HFFc6 (cell line): ENCODE data around the gene THSD7A. TPM values are rescaled to one million over a fixed set of nuclear protein-coding genes. Genes with fewer than 3 reads are reported as not detected.

Source experiments
- DNase-seq: peaks from one replicate; pipeline ENCODE4 v3.0.0-alpha.2; 2018
- H3K27ac Mint-ChIP-seq: 2 replicates; pipeline ENCODE4 v1.8.0; 2020; ENCODE audit warnings: mild to moderate bottlenecking, mixed read lengths
- H3K27me3 Mint-ChIP-seq: 2 replicates; pipeline ENCODE4 v1.8.0; 2021; ENCODE audit warnings: mild to moderate bottlenecking, moderate library complexity, mixed read lengths; ENCODE audit not compliant: insufficient read depth
- H3K36me3 Mint-ChIP-seq: 2 replicates; pipeline ENCODE4 v1.8.0; 2021; ENCODE audit warnings: low read depth, mixed read lengths
- H3K4me1 Mint-ChIP-seq: 2 replicates; pipeline ENCODE4 v1.8.0; 2020; ENCODE audit warnings: low read depth, mixed read lengths
- H3K4me3 Mint-ChIP-seq: 2 replicates; pipeline ENCODE4 v1.8.0; 2020; ENCODE audit warnings: mild to moderate bottlenecking, moderate library complexity, mixed read lengths
- H3K9me3 Mint-ChIP-seq: 2 replicates; pipeline ENCODE4 v1.8.0; 2020; ENCODE audit warnings: mild to moderate bottlenecking, mixed read lengths
- CTCF ChIP-seq: fragments of 200-600 bp; sonication (generic); IDR thresholded peaks from 2 replicates; pipeline ENCODE4 v1.5.0; 2021; ENCODE audit warnings: antibody characterized with exemption, mild to moderate bottlenecking
- total RNA-seq, 6 experiments: library from RNA; stranded (reverse); fragmentation: NEBNext Ultra II Directional; extraction: Animal tissue kit (Norgen Biotek cat#: 25700); gene quantifications; 2 replicates in 1 of 6; 3 replicates in 5 of 6; pipeline ENCODE4 v1.2.3, GENCODE V29; 2021

Gene THSD7A
- total RNA-seq, 6 experiments from 2014 or later, result not detected

GRCh38 chr7:11540271-11540761 is 291.7 kb downstream of the THSD7A start:
- peaks cover 49% of the 10 kb centered on the region for H3K9me3 Mint-ChIP-seq
- no peak overlapping the region for H3K4me3 Mint-ChIP-seq
- DNase-seq, result no peak
- TF ChIP-seq CTCF, result no peak
- H3K27ac Mint-ChIP-seq, result no peak overlapping the region
- H3K4me1 Mint-ChIP-seq, result no peaks in the 10 kb centered on the region
- H3K27me3 Mint-ChIP-seq, result no peaks in the 10 kb centered on the region; the same call in 1 of the 2 replicates
- no peaks in the 10 kb centered on the region; the same call in 1 of the 2 replicates for H3K36me3 Mint-ChIP-seq

GRCh38 chr7:11539853-11540252 is 292.1 kb downstream of the THSD7A start:
- Mint-ChIP-seq H3K27me3 (no peaks in the 10 kb centered on the region; the same call in 1 of the 2 replicates), H3K36me3 (no peaks in the 10 kb centered on the region; the same call in 1 of the 2 replicates), H3K4me1 (no peaks in the 10 kb centered on the region), H3K9me3 (peaks cover 47% of the 10 kb centered on the region), H3K4me3 (no peak overlapping the region), H3K27ac (no peak overlapping the region)
- DNase-seq, result no peak
- TF ChIP-seq CTCF, result no peak

GRCh38 chr7:11538751-11539299 is 293.2 kb downstream of the THSD7A start:
- DNase-seq, result no peak
- no peaks in the 10 kb centered on the region; the same call in 1 of the 2 replicates for H3K36me3 Mint-ChIP-seq
- TF ChIP-seq CTCF, result no peak

GRCh38 chr7:11533229-11533820 is 298.7 kb downstream of the THSD7A start:
- no peak overlapping the region for H3K27ac Mint-ChIP-seq

More at GRCh38 chr7:11538751-11539299, 293.2 kb downstream of the THSD7A start:
- peaks cover 49% of the 10 kb centered on the region for H3K9me3 Mint-ChIP-seq
- no peaks in the 10 kb centered on the region; the same call in 1 of the 2 replicates for H3K27me3 Mint-ChIP-seq
- H3K4me1 Mint-ChIP-seq, result no peaks in the 10 kb centered on the region
- H3K27ac Mint-ChIP-seq, result no peak overlapping the region
- no peak overlapping the region for H3K4me3 Mint-ChIP-seq

GRCh38 chr7:11529382-11529781 is 302.6 kb downstream of the THSD7A start:
- no peak for TF ChIP-seq CTCF
- Mint-ChIP-seq H3K27me3 (no peaks in the 10 kb centered on the region), H3K36me3 (no peaks in the 10 kb centered on the region), H3K27ac (no peak overlapping the region), H3K4me3 (no peak overlapping the region), H3K4me1 (no peaks in the 10 kb centered on the region), H3K9me3 (peaks cover 37% of the 10 kb centered on the region)
- DNase-seq, result no peak

More at GRCh38 chr7:11533229-11533820, 298.7 kb downstream of the THSD7A start:
- H3K4me3 Mint-ChIP-seq, result no peak overlapping the region
- H3K9me3 Mint-ChIP-seq, result peaks cover 33% of the 10 kb centered on the region
- TF ChIP-seq CTCF, result no peak
- DNase-seq, result no peak
- H3K4me1 Mint-ChIP-seq, result no peaks in the 10 kb centered on the region
- no peaks in the 10 kb centered on the region for H3K27me3 Mint-ChIP-seq
- H3K36me3 Mint-ChIP-seq, result no peaks in the 10 kb centered on the region
